ENCODE results near the gene DHX15.

- TF ChIP-seq, protein P1, sequence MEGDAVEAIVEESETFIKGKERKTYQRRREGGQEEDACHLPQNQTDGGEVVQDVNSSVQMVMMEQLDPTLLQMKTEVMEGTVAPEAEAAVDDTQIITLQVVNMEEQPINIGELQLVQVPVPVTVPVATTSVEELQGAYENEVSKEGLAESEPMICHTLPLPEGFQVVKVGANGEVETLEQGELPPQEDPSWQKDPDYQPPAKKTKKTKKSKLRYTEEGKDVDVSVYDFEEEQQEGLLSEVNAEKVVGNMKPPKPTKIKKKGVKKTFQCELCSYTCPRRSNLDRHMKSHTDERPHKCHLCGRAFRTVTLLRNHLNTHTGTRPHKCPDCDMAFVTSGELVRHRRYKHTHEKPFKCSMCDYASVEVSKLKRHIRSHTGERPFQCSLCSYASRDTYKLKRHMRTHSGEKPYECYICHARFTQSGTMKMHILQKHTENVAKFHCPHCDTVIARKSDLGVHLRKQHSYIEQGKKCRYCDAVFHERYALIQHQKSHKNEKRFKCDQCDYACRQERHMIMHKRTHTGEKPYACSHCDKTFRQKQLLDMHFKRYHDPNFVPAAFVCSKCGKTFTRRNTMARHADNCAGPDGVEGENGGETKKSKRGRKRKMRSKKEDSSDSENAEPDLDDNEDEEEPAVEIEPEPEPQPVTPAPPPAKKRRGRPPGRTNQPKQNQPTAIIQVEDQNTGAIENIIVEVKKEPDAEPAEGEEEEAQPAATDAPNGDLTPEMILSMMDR (IDR thresholded peaks at IDR 0.05): no peak
- TF ChIP-seq POLR2A (IDR thresholded peaks at IDR 0.05; ENCODE audit: low read depth): no peak
Observed at GRCh38 chr4:24624381-24624780, 40.0 kb upstream of the DHX15 start.
